GM23338 (cell line): Measurements from ENCODE around the gene TPRG1. TPM values are rescaled to one million over a fixed set of nuclear protein-coding genes. Genes with fewer than 3 reads are reported as not detected.

Experiments used
- ATAC-seq: fragments of 200-7000 bp; cut with Tn5 transposase; 3 replicates; pipeline ENCODE4 v1.9.1; 2020
- DNase-seq: peaks from one replicate; pipeline ENCODE4 v3.0.0-alpha.2; 2015; ENCODE audit warnings: low spot score
- H2AFZ ChIP-seq: fragments of 200-600 bp; sonication (generic); 2 replicates; pipeline ENCODE4 v1.8.0; 2016; ENCODE audit warnings: antibody characterized with exemption, mild to moderate bottlenecking, moderate library complexity
- H3F3A ChIP-seq: fragments of 200-600 bp; sonication (generic); replicated peaks from 2 replicates; pipeline ENCODE4 v1.8.0; 2017; ENCODE audit warnings: antibody characterized with exemption, mixed run types, low read depth
- H3K27ac ChIP-seq: fragments of 200-600 bp; sonication (generic); 2 replicates; pipeline ENCODE4 v1.6.1; 2016; ENCODE audit warnings: low read depth
- H3K27me3 ChIP-seq: fragments of 200-600 bp; sonication (generic); 2 replicates; pipeline ENCODE4 v1.8.0; 2016; ENCODE audit warnings: mild to moderate bottlenecking, mixed run types, moderate library complexity; ENCODE audit not compliant: insufficient read depth
- H3K36me3 ChIP-seq: fragments of 200-600 bp; sonication (generic); 2 replicates; pipeline ENCODE4 v1.8.0; 2016; ENCODE audit warnings: mild to moderate bottlenecking; ENCODE audit not compliant: insufficient read depth
- H3K4me1 ChIP-seq: fragments of 200-600 bp; sonication (generic); 2 replicates; pipeline ENCODE4 v1.8.0; 2016; ENCODE audit warnings: mild to moderate bottlenecking, moderate library complexity; ENCODE audit not compliant: insufficient read depth
- H3K4me2 ChIP-seq: fragments of 200-600 bp; sonication (generic); 2 replicates; pipeline ENCODE4 v1.7.1; 2017; ENCODE audit warnings: mixed run types
- H3K4me3 ChIP-seq: fragments of 200-600 bp; sonication (generic); 2 replicates; pipeline ENCODE4 v1.6.1; 2016; ENCODE audit warnings: mixed run types
- H3K79me2 ChIP-seq: fragments of 200-600 bp; sonication (generic); replicated peaks from 2 replicates; pipeline ENCODE4 v1.8.0; 2017; ENCODE audit warnings: mild to moderate bottlenecking; ENCODE audit not compliant: insufficient read depth
- H3K9me2 ChIP-seq: fragments of 200-600 bp; sonication (generic); 2 replicates; pipeline ENCODE4 v1.8.0; 2017; ENCODE audit not compliant: insufficient read depth
- H4K20me1 ChIP-seq: fragments of 200-600 bp; sonication (generic); replicated peaks from 2 replicates; pipeline ENCODE4 v1.8.0; 2017; ENCODE audit warnings: mild to moderate bottlenecking; ENCODE audit not compliant: insufficient read depth
- H3K27ac Mint-ChIP-seq: 2 replicates; pipeline ENCODE4 v1.8.0; 2020; ENCODE audit warnings: inconsistent platforms, mild to moderate bottlenecking, moderate library complexity, mixed read lengths
- H3K27me3 Mint-ChIP-seq: 3 replicates; pipeline ENCODE4 v1.8.0; 2022; ENCODE audit warnings: low read depth, mild to moderate bottlenecking, moderate library complexity, mixed read lengths, inconsistent platforms; ENCODE audit not compliant: insufficient read depth, poor library complexity
- H3K36me3 Mint-ChIP-seq: 3 replicates; pipeline ENCODE4 v1.8.0; 2021; ENCODE audit warnings: low read depth, mild to moderate bottlenecking, inconsistent platforms, moderate library complexity, mixed read lengths
- H3K4me1 Mint-ChIP-seq: 3 replicates; pipeline ENCODE4 v1.8.0; 2020; ENCODE audit warnings: mild to moderate bottlenecking, inconsistent platforms, mixed read lengths
- H3K4me3 Mint-ChIP-seq: 3 replicates; pipeline ENCODE4 v1.8.0; 2021; ENCODE audit warnings: moderate library complexity, mild to moderate bottlenecking, inconsistent platforms, mixed read lengths
- H3K9me3 Mint-ChIP-seq: 3 replicates; pipeline ENCODE4 v1.8.0; 2020; ENCODE audit warnings: moderate library complexity, mild to moderate bottlenecking, inconsistent platforms, mixed read lengths
- CREB1 ChIP-seq: fragments of 250-450 bp; sonication (Bioruptor Pico); IDR thresholded peaks from 2 replicates; pipeline ENCODE4 v1.5.0; 2020; ENCODE audit warnings: low read depth, mild to moderate bottlenecking, moderate library complexity
- EZH2phosphoT487 ChIP-seq: fragments of 200-600 bp; sonication (generic); IDR thresholded peaks from one replicate; pipeline ENCODE4 v1.8.1; 2018; ENCODE audit warnings: antibody characterized with exemption; ENCODE audit not compliant: unreplicated experiment
- JUNB ChIP-seq: IDR thresholded peaks from one replicate; pipeline ENCODE4 v1.6.1; 2016; ENCODE audit warnings: antibody characterized with exemption; ENCODE audit not compliant: unreplicated experiment
- POLR2AphosphoS5 ChIP-seq: IDR thresholded peaks from 2 replicates; pipeline ENCODE4 v1.6.1; 2016; ENCODE audit warnings: antibody characterized with exemption, low read depth
- REST ChIP-seq: IDR thresholded peaks from one replicate; pipeline ENCODE4 v1.6.1; 2018; ENCODE audit warnings: antibody characterized with exemption; ENCODE audit not compliant: unreplicated experiment
- STAT1 ChIP-seq: IDR thresholded peaks from one replicate; pipeline ENCODE4 v1.6.1; 2016; ENCODE audit warnings: antibody characterized with exemption; ENCODE audit not compliant: unreplicated experiment
- polyA plus RNA-seq: library from polyadenylated mRNA; unstranded; fragments of >200 nt; fragmentation: Nextera tagmentation; extraction: Ambion mirVana; gene quantifications from 2 replicates; pipeline ENCODE4 v1.2.1, GENCODE V29; 2016
- total RNA-seq: library from RNA; depleted of rRNA; stranded (reverse); fragments of >200 nt; shearing (Covaris generic); gene quantifications from 2 replicates; pipeline ENCODE4 v1.2.3, GENCODE V29; 2014
- TF ChIP-seq, protein P1 (sequence below), 2 experiments: fragments of 200-600 bp in 1 of 2; sonication (generic) in 1 of 2; conservative IDR thresholded peaks; 2 replicates each; pipeline versions ENCODE4 v1.5.1 to v1.6.1; 2016 to 2017; ENCODE audit warnings: antibody characterized with exemption in 2 of 2, low read depth in 2 of 2, mild to moderate bottlenecking in 2 of 2, moderate library complexity in 1 of 2
- TF ChIP-seq, protein P2 (sequence below): fragments of 250-450 bp; sonication (Bioruptor Pico); IDR thresholded peaks from 2 replicates; pipeline ENCODE4 v1.5.0; 2020; ENCODE audit warnings: mild to moderate bottlenecking, moderate library complexity

Gene TPRG1
- total and polyA plus RNA-seq, 2 experiments from 2014 or later = 0.74 to 1.7 TPM

GRCh38 chr3:189249987-189250386 lies 78.2 kb downstream of the TPRG1 start:
- no peak for ATAC-seq
- H3K27me3 Mint-ChIP-seq = no peaks in the 10 kb centered on the region
- Histone ChIP-seq H4K20me1 (no peaks in the 10 kb centered on the region), H3K4me3 (no peak overlapping the region), H3K27ac (no peak overlapping the region), H3K79me2 (no peaks in the 10 kb centered on the region), H3K4me2 (no peak overlapping the region), H3K4me1 (0 out of 2 replicates have a peak, but pooled peaks cover 3% of the 10 kb centered on the region), H3K36me3 (no peaks in the 10 kb centered on the region), H3K27me3 (no peaks in the 10 kb centered on the region), H3K9me2 (no peaks in the 10 kb centered on the region), H2AFZ (no peak overlapping the region), H3F3A (no peaks in the 10 kb centered on the region)
- no peak for TF ChIP-seq STAT1
- TF ChIP-seq POLR2AphosphoS5 = no peak
- no peak for TF ChIP-seq EZH2phosphoT487
- TF ChIP-seq, protein P1, sequence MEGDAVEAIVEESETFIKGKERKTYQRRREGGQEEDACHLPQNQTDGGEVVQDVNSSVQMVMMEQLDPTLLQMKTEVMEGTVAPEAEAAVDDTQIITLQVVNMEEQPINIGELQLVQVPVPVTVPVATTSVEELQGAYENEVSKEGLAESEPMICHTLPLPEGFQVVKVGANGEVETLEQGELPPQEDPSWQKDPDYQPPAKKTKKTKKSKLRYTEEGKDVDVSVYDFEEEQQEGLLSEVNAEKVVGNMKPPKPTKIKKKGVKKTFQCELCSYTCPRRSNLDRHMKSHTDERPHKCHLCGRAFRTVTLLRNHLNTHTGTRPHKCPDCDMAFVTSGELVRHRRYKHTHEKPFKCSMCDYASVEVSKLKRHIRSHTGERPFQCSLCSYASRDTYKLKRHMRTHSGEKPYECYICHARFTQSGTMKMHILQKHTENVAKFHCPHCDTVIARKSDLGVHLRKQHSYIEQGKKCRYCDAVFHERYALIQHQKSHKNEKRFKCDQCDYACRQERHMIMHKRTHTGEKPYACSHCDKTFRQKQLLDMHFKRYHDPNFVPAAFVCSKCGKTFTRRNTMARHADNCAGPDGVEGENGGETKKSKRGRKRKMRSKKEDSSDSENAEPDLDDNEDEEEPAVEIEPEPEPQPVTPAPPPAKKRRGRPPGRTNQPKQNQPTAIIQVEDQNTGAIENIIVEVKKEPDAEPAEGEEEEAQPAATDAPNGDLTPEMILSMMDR (conservative IDR thresholded peaks at IDR 0.05; ENCODE audit: low read depth in 2 of 2) = no peak
- no peak for TF ChIP-seq JUNB
- TF ChIP-seq REST = no peak
- TF ChIP-seq, protein P2, sequence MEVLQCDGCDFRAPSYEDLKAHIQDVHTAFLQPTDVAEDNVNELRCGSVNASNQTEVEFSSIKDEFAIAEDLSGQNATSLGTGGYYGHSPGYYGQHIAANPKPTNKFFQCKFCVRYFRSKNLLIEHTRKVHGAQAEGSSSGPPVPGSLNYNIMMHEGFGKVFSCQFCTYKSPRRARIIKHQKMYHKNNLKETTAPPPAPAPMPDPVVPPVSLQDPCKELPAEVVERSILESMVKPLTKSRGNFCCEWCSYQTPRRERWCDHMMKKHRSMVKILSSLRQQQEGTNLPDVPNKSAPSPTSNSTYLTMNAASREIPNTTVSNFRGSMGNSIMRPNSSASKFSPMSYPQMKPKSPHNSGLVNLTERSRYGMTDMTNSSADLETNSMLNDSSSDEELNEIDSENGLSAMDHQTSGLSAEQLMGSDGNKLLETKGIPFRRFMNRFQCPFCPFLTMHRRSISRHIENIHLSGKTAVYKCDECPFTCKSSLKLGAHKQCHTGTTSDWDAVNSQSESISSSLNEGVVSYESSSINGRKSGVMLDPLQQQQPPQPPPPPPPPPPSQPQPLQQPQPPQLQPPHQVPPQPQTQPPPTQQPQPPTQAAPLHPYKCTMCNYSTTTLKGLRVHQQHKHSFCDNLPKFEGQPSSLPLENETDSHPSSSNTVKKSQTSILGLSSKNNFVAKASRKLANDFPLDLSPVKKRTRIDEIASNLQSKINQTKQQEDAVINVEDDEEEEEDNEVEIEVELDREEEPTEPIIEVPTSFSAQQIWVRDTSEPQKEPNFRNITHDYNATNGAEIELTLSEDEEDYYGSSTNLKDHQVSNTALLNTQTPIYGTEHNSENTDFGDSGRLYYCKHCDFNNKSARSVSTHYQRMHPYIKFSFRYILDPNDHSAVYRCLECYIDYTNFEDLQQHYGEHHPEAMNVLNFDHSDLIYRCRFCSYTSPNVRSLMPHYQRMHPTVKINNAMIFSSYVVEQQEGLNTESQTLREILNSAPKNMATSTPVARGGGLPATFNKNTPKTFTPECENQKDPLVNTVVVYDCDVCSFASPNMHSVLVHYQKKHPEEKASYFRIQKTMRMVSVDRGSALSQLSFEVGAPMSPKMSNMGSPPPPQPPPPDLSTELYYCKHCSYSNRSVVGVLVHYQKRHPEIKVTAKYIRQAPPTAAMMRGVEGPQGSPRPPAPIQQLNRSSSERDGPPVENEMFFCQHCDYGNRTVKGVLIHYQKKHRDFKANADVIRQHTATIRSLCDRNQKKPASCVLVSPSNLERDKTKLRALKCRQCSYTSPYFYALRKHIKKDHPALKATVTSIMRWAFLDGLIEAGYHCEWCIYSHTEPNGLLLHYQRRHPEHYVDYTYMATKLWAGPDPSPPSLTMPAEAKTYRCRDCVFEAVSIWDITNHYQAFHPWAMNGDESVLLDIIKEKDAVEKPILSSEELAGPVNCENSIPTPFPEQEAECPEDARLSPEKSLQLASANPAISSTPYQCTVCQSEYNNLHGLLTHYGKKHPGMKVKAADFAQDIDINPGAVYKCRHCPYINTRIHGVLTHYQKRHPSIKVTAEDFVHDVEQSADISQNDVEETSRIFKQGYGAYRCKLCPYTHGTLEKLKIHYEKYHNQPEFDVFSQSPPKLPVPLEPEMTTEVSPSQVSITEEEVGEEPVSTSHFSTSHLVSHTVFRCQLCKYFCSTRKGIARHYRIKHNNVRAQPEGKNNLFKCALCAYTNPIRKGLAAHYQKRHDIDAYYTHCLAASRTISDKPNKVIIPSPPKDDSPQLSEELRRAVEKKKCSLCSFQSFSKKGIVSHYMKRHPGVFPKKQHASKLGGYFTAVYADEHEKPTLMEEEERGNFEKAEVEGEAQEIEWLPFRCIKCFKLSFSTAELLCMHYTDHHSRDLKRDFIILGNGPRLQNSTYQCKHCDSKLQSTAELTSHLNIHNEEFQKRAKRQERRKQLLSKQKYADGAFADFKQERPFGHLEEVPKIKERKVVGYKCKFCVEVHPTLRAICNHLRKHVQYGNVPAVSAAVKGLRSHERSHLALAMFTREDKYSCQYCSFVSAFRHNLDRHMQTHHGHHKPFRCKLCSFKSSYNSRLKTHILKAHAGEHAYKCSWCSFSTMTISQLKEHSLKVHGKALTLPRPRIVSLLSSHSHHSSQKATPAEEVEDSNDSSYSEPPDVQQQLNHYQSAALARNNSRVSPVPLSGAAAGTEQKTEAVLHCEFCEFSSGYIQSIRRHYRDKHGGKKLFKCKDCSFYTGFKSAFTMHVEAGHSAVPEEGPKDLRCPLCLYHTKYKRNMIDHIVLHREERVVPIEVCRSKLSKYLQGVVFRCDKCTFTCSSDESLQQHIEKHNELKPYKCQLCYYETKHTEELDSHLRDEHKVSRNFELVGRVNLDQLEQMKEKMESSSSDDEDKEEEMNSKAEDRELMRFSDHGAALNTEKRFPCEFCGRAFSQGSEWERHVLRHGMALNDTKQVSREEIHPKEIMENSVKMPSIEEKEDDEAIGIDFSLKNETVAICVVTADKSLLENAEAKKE = no peak
- no peak for TF ChIP-seq CREB1 (CRISPR knock-in tag)
- DNase-seq = no peak
- H3K4me1 Mint-ChIP-seq = peaks cover 9% of the 10 kb centered on the region; the same call in 1 of the 3 replicates
- no peak overlapping the region for H3K27ac Mint-ChIP-seq
- no peaks in the 10 kb centered on the region for H3K36me3 Mint-ChIP-seq
- H3K9me3 Mint-ChIP-seq = peaks cover 6% of the 10 kb centered on the region; the same call in 2 of the 3 replicates
- H3K4me3 Mint-ChIP-seq = no peak overlapping the region
